NT2/D1 (cell line): Measurements from ENCODE around the gene CEMIP.

ENCODE experiments used
- SUZ12 ChIP-seq: IDR thresholded peaks from 2 replicates; pipeline ENCODE4 v1.6.1; 2011; ENCODE audit not compliant: insufficient read length, insufficient read depth; ENCODE audit errors: extremely low read depth
- YY1 ChIP-seq: IDR thresholded peaks from 2 replicates; pipeline ENCODE4 v1.6.1; 2011; ENCODE audit not compliant: insufficient read length, insufficient read depth
- ZNF274 ChIP-seq: IDR thresholded peaks from 2 replicates; pipeline ENCODE4 v1.6.1; 2011; ENCODE audit warnings: mild to moderate bottlenecking, low read depth, low read length

- TF ChIP-seq ZNF274 (no peak), SUZ12 (no peak), YY1 (no peak)
Measured at GRCh38 chr15:80750575-80750974, 28.6 kb upstream of the CEMIP start.
